ENCODE measurements around the gene TNKS2. TPM values are rescaled to one million over a fixed set of nuclear protein-coding genes. Genes with fewer than 3 reads are reported as not detected.

Gene TNKS2
- total RNA-seq, 1 experiment from 2014 or later: 25.4 TPM

- no TSS peak for BruUV-seq (replicated peaks)
- Histone ChIP-seq H3K4me1 (replicated peaks; ENCODE audit: insufficient read depth) (peaks cover 25% of the 10 kb centered on the region), H3K36me3 (ENCODE audit: low read depth) (no peaks in the 10 kb centered on the region), H4K20me1 (ENCODE audit: insufficient read depth) (no peaks in the 10 kb centered on the region), H3K9me2 (ENCODE audit: insufficient read depth) (no peaks in the 10 kb centered on the region; the same call in 1 of the 2 replicates), H3K79me2 (ENCODE audit: low read depth) (no peaks in the 10 kb centered on the region), H3F3A (ENCODE audit: insufficient read depth, low read depth) (peaks cover 20% of the 10 kb centered on the region), H3K9me3 (ENCODE audit: insufficient read depth, low read depth) (no peaks in the 10 kb centered on the region), H3K27ac (peak overlapping the region; percentile 86), H3K4me3 (peak overlapping the region; percentile 15; the same call in 1 of the 2 replicates), H3K27me3 (ENCODE audit: insufficient read depth, low read depth) (no peaks in the 10 kb centered on the region), H3K4me2 (peak overlapping the region; percentile 72), H2AFZ (no peak overlapping the region)
- ChIA-PET POLR2A (ENCODE audit: unreplicated experiment) (no interaction called here), CTCF (no interaction called here)
- TF ChIP-seq EZH2 (IDR thresholded peaks at IDR 0.05; ENCODE audit: low read depth) (no peak), CTCF (conservative IDR thresholded peaks at IDR 0.05) (no peak)
- intact Hi-C loops (cut with micrococcal nuclease; ENCODE audit: unreplicated experiment): no loop called here
- no peak for DNase-seq
These were observed 19.7 kb upstream of the TNKS2 start for GRCh38 chr10:91778485-91778884.

GRCh38 chr10:91779011-91779605 lies 19.1 kb upstream of the TNKS2 start:
- peak overlapping the region; percentile 15; the same call in 1 of the 2 replicates for H3K4me3 ChIP-seq
- H3K36me3 ChIP-seq (ENCODE audit: low read depth): no peaks in the 10 kb centered on the region
- ChIA-PET POLR2A (ENCODE audit: unreplicated experiment) (interaction anchor here (0.6 kb wide), 1 partner anchor 17 kb away, joined by 4 read pairs; no protein-coding TSS in a partner anchor), CTCF (no interaction called here)
- H3K9me2 ChIP-seq (ENCODE audit: insufficient read depth): no peaks in the 10 kb centered on the region; the same call in 1 of the 2 replicates
- no peaks in the 10 kb centered on the region for H3K27me3 ChIP-seq (ENCODE audit: insufficient read depth, low read depth)
- intact Hi-C loops (cut with micrococcal nuclease; ENCODE audit: unreplicated experiment): no loop called here
- no TSS peak for BruUV-seq (replicated peaks)
- peaks cover 25% of the 10 kb centered on the region for H3K4me1 ChIP-seq (replicated peaks; ENCODE audit: insufficient read depth)
- H3K9me3 ChIP-seq (ENCODE audit: insufficient read depth, low read depth): no peaks in the 10 kb centered on the region
- DNase-seq: peak in 1 of 2 experiments; percentile 77
- peak overlapping the region; percentile 72 for H3K4me2 ChIP-seq
- H2AFZ ChIP-seq: 0 out of 2 replicates have a peak overlapping the region, but pooled peaks have one; percentile 25
- TF ChIP-seq EZH2 (IDR thresholded peaks at IDR 0.05; ENCODE audit: low read depth) (no peak), CTCF (conservative IDR thresholded peaks at IDR 0.05) (no peak)
- H3F3A ChIP-seq (ENCODE audit: insufficient read depth, low read depth): peaks cover 20% of the 10 kb centered on the region
- H3K27ac ChIP-seq: peak overlapping the region; percentile 86
- no peaks in the 10 kb centered on the region for H3K79me2 ChIP-seq (ENCODE audit: low read depth)
- no peaks in the 10 kb centered on the region for H4K20me1 ChIP-seq (ENCODE audit: insufficient read depth)

GRCh38 chr10:91782539-91782938 lies 15.7 kb upstream of the TNKS2 start:
- Histone ChIP-seq H3K9me2 (ENCODE audit: insufficient read depth) (no peaks in the 10 kb centered on the region; the same call in 1 of the 2 replicates), H3K9me3 (ENCODE audit: insufficient read depth, low read depth) (no peaks in the 10 kb centered on the region), H3K36me3 (ENCODE audit: low read depth) (no peaks in the 10 kb centered on the region), H3K4me3 (no peak overlapping the region), H3K4me2 (no peak overlapping the region), H3K27me3 (ENCODE audit: insufficient read depth, low read depth) (no peaks in the 10 kb centered on the region), H3K79me2 (ENCODE audit: low read depth) (no peaks in the 10 kb centered on the region), H4K20me1 (ENCODE audit: insufficient read depth) (no peaks in the 10 kb centered on the region), H3K4me1 (replicated peaks; ENCODE audit: insufficient read depth) (peaks cover 31% of the 10 kb centered on the region), H3K27ac (no peak overlapping the region), H3F3A (ENCODE audit: insufficient read depth, low read depth) (peaks cover 20% of the 10 kb centered on the region), H2AFZ (no peak overlapping the region)
- no TSS peak for BruUV-seq (replicated peaks)
- TF ChIP-seq EZH2 (IDR thresholded peaks at IDR 0.05; ENCODE audit: low read depth): no peak
- no peak for TF ChIP-seq CTCF (conservative IDR thresholded peaks at IDR 0.05)
- ChIA-PET CTCF (no interaction called here), POLR2A (ENCODE audit: unreplicated experiment) (interaction anchor here (0.6 kb wide), 1 partner anchor 12 kb away, joined by 3 read pairs; no protein-coding TSS in a partner anchor)
- no peak for DNase-seq
- intact Hi-C loops (cut with micrococcal nuclease; ENCODE audit: unreplicated experiment): no loop called here
